Measurements from ENCODE around the gene IRF7.

DNA sequence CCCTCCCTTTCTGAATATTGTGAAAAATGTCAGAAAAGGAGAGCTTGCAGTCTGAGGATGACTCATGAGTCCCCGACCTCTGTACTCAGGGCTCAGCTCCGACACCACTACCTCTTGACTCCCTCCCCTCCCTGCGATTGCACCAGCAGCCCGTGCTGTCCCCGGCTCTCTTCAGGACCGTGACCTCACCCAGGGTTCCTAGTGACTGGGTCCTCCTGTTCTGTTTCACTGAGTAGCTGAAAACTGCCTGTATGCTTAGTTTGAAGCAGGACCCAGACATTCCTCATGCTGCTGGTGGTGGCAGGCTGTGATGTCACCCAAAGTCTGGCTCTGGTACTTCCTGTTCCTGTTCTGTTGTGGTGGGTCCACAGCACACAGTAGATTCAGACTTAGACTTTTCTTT, 27.8 kb downstream of the IRF7 start:
- no peak for TF ChIP-seq POLR2AphosphoS5 (IDR thresholded peaks at IDR 0.05)
- TF ChIP-seq, protein P1, sequence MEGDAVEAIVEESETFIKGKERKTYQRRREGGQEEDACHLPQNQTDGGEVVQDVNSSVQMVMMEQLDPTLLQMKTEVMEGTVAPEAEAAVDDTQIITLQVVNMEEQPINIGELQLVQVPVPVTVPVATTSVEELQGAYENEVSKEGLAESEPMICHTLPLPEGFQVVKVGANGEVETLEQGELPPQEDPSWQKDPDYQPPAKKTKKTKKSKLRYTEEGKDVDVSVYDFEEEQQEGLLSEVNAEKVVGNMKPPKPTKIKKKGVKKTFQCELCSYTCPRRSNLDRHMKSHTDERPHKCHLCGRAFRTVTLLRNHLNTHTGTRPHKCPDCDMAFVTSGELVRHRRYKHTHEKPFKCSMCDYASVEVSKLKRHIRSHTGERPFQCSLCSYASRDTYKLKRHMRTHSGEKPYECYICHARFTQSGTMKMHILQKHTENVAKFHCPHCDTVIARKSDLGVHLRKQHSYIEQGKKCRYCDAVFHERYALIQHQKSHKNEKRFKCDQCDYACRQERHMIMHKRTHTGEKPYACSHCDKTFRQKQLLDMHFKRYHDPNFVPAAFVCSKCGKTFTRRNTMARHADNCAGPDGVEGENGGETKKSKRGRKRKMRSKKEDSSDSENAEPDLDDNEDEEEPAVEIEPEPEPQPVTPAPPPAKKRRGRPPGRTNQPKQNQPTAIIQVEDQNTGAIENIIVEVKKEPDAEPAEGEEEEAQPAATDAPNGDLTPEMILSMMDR (IDR thresholded peaks at IDR 0.05), result no peak

All from esophagus muscularis mucosa (tissue), 3 donors.